GM18526 (cell line): ENCODE results near the gene JRKL.
A peak's percentile ranks its signal among the peaks of the same experiment; 100 is the strongest.

ENCODE experiments used
- POLR2A ChIP-seq: IDR thresholded peaks from 3 replicates; pipeline ENCODE4 v1.6.1; 2011; ENCODE audit not compliant: insufficient read length; ENCODE audit errors: extremely low read depth

Gene JRKL

GRCh38 chr11:96389720-96390487, at the start of gene JRKL, which contains the start of gene CCDC82:
Gene JRKL (plus strand): TSS chr11:96390013. CDS start chr11:96390650, 637 bp downstream.
Gene CCDC82 (minus strand): TSS chr11:96389912. CDS start chr11:96384747, 5,165 bp downstream.
- TF ChIP-seq POLR2A = peak; percentile 86

DNA sequence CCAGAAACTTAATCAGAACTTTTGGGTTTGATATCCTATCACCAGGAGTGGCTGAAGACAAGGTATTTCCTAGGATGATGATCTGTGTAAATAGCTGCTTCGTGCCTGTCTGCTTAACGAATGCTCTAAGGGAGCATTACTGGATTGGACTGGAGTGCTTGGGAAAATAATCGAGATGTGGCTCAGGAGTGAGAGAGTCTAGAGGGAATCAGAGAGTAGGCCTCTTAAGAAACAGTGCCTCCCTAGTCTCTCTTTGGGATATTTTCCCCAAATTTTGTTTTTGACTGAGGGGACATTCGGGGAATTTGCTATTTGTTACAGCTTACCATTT, 49.3 kb upstream of the JRKL start:
- TF ChIP-seq POLR2A = no peak

DNA sequence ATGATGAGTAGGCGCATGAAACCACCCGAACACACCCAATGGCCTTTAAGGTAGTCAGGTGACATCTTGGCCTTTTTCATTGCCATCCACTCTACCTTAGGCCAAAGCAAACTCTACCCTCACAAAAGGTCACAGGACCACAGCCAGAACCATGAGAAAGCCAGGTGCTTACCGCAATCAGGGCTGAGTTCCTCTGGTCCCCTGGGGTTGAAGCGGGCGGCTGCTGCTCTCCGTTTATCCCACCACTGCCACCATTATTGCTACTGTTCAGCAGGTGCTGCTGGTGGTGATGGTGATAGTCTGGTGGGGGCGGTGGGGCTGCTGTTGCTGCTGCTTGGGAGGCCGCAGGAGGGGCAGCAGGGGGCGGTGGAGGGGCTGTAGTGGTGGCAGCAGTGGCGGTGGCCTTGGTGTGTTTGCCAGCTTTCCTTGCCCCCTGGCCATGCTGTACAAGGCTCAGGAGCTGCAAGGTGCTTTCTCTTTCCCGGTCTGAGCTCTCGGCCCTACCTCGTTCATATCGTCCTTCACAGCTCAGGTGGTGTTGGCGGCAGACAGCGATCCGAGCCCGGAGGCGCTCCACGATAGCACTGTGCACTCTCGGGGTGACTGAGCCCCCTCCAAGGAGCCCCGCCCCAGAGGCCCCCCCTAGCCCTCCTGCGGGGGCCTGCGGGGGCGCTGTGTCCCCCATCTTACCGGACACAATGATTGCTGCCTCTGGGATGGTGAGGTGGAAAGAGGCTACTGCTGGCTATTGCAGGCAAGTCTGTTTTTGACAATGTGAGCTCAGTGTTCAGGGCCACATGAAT, 48.4 kb upstream of the JRKL start:
- peak; percentile 50 for TF ChIP-seq POLR2A

DNA sequence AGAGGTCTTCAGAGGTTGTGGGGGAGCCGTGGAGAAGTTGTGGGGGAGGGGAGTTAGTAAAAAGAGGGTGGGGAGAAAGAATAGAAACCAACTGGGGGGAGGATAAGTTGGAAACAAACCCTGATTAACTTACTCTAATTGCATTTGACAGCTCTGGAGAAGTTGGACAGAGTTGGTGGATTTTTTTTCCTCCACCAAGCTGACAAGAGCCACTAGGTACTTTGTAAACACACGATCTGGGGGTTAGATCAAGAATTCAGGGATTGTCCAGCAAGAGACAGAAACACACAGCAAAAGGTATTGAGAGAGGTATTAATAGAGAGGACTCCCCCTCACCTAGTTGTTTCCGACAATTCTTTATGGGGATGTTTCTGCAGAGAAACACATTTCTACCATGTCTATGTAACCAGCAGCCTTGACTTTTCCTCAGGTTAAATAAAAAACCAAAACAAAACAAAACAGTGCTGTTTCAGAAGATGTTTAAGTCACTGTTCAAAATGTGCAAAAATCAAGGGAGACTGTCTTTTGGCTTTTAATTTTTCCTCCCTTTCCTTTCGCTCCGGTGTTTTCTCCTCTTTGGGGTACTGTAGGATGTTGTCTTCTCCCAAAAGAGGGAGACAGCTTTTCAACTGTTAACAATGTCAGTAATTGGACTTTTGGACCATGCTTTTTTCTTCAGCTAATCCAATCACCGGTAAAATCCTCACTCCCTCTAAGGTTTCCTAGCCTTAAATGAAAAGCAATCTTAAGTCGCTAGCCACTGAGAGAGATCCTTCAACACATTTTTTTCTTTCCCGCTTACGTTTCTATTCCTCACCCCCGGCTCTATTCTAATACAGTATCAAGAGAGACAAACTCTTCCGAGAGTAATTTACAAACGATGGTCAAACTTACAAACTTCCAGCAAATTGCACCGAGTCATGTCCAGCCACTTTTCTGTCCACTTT, 47.5 kb upstream of the JRKL start:
- TF ChIP-seq POLR2A = no peak

- no peak for TF ChIP-seq POLR2A
Observed at GRCh38 chr11:96342961-96343711, 46.7 kb upstream of the JRKL start, which contains the start of gene MAML2. Gene MAML2 (minus strand): TSS chr11:96343195. CDS start chr11:96341895, 1,300 bp downstream.

GRCh38 chr11:96356848-96357247, 33.0 kb upstream of the JRKL start:
- TF ChIP-seq POLR2A = no peak

DNA sequence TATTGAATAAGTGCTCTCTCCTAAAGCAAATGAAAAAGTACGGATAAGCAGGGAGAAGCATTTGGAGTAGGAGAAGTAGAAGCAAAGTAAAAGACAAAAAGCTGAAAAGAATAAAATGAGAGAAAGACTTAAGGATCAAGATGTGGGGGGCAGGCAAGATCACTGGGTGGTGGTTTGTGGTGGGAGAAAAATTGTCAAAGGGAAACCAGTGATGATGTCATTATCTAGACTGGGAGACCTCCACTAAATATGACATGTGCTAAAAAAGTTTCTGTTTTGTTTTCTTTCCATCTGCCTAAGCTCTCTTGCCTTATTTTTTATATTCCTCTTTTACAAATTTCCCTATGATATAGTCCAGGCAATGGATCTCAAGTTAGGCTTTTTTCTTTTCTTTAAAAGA, 32.0 kb upstream of the JRKL start:
- TF ChIP-seq POLR2A = no peak

GRCh38 chr11:96358321-96358720, 31.5 kb upstream of the JRKL start:
- no peak for TF ChIP-seq POLR2A

DNA sequence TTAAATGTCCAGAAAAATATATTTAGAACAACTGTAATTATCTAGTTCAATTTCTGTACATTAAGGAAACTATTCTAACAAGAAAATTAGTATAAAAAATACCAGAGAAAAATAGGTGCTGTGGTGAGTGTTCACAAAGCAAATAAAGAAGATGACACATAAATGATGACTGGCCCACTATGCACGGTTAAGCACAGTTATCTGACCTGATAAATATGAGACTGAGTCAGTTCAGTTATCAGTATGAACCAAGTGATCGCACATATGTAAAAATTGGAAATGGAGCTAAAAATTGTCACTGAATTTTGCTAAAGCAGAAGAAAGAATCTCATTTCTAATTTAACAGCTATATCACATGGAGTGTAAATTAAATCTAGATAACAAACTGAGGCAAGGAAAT, 28.0 kb upstream of the JRKL start:
- no peak for TF ChIP-seq POLR2A

DNA sequence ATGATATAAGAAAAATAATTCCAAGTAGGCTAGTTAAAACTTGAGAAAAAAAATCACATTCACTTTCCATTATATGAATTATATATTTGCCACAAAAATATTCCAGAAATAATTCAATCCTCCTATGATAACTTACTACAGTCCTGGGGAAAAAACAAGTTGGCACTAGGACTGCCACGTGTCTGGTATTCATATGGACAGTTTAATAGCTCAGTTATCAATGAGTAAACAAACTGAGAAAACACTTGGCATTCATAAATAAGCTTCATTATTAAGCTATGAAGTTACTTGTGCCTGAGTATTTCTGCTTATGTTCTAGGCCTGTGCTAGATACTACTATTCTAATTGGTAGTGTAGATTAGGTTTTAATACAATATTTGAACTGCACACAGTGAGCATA, 24.3 kb upstream of the JRKL start:
- TF ChIP-seq POLR2A = no peak

DNA sequence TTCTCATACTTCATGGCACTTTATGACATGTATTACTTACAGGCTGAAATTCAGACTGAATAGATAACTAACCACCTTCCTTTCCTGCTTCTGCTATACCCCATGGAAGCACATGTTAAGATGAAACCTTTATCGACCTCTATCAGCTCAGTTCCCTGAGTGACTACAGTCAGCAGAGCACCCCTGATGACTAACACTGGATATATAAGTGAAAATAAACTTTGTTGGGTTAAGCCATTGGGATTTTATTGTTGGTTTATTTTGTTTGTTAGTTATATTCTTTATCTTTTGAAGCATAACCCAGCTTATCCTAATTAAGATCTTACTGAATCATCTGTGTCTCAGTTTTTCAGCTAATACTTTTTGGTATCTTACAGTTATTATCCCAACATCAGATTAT, 23.8 kb upstream of the JRKL start:
- TF ChIP-seq POLR2A = no peak

- TF ChIP-seq POLR2A = no peak
Observed at GRCh38 chr11:96367342-96367741, 22.5 kb upstream of the JRKL start.

DNA sequence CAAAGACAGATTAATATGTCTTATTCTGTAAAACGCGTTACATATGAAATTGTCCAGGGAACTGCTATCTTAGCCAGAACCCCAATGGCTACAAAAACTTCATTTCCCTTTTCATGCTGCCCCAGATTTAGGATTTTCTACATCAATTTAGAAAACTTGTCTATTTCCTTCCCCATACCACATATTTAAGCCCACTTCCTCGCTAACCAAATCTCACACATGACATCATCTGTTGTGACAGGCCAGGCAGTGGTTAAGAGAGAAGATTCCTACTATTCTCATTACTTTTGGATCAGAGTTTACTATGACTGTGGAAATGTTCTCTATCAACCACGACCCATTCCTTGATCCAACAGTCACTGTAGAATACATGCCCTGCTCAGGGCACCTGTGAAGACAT, 16.0 kb upstream of the JRKL start:
- TF ChIP-seq POLR2A = no peak

DNA sequence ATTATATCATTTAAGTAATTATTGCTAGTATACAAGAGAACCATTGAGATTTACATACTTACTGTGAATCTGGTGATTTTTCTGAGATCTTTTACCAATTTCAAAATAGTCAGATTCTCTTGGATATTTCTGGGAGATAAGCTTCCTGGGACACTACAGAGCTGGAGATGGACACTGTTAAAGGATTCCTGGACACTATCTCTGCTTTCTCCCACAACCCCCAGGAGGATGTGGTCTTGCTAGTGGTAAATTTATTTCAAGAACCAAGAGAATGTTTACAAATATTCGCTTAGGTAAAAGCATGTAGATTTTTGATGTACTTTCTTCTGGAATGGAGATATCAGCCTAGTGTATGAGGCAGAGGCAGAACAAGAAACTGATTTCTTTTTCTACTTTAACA, 13.0 kb upstream of the JRKL start:
- no peak for TF ChIP-seq POLR2A
